ENCODE measurements around the gene SOHLH2.

Gene SOHLH2

DNA sequence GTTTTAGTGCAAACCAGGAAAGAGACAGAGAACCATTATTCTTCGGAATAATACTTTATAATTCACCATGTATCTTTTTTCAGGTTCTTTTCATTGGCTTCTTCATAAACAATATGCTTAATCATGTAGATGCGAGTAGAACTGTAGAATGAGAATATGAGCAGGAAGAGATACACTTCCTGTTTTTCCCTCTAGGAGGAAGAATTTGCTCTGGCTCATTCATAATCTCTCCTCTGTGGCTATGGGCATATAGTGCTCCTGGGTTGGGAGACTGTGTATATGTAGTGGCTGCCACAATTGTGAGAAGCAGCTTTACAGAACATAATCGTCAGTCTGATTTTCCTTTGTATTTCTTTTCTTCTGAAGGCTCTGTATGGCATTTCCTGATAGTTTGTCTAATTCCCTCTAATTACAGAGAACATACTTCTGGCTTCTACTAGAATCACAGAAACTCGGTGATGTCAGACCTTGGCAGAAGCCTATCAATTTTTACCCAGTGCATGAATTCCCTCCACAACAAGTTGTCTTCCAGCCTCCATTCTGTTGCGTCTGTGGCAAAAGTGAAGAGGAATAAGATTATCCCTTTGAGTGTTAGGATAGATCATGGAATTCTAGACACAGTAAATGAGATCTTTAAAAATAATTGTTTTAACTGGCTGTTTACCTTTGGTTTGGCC, 80.3 kb downstream of the SOHLH2 start:
- Histone ChIP-seq H3K4me3 (ENCODE audit: low read depth, low read length) (no peak overlapping the region), H3K36me3 (no peaks in the 10 kb centered on the region), H3K27me3 (no peaks in the 10 kb centered on the region; the same call in 1 of the 2 replicates), H3K4me1 (no peaks in the 10 kb centered on the region; the same call in 1 of the 2 replicates), H3K9me3 (no peaks in the 10 kb centered on the region)
- TF ChIP-seq, protein P1, sequence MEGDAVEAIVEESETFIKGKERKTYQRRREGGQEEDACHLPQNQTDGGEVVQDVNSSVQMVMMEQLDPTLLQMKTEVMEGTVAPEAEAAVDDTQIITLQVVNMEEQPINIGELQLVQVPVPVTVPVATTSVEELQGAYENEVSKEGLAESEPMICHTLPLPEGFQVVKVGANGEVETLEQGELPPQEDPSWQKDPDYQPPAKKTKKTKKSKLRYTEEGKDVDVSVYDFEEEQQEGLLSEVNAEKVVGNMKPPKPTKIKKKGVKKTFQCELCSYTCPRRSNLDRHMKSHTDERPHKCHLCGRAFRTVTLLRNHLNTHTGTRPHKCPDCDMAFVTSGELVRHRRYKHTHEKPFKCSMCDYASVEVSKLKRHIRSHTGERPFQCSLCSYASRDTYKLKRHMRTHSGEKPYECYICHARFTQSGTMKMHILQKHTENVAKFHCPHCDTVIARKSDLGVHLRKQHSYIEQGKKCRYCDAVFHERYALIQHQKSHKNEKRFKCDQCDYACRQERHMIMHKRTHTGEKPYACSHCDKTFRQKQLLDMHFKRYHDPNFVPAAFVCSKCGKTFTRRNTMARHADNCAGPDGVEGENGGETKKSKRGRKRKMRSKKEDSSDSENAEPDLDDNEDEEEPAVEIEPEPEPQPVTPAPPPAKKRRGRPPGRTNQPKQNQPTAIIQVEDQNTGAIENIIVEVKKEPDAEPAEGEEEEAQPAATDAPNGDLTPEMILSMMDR (IDR thresholded peaks at IDR 0.05; ENCODE audit: low read depth, low read length) = peak; percentile 29; the same call in 1 of the 2 replicates
- DNase-seq = no peak

DNA sequence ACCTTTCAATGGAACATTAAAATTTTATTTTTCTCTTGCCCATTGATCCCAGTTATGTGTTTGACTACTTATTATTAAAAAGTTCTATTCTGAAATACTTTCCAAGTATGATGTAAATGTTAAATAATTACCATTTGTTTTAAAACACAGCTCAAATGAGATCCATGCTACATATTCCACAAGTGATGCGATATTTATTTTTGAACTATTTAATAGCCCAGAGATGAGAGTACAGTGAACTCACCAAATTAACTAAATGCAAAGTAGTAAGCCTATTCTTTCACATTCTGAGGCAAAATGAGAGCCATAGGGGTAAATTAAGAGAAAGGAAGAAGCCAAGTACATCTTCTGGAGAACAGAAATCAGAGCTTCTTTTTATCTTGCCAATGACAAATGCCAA, 82.0 kb downstream of the SOHLH2 start:
- Histone ChIP-seq H3K4me3 (ENCODE audit: low read depth, low read length) (no peak overlapping the region), H3K9me3 (no peaks in the 10 kb centered on the region), H3K36me3 (no peaks in the 10 kb centered on the region), H3K4me1 (no peaks in the 10 kb centered on the region; the same call in 1 of the 2 replicates), H3K27me3 (no peaks in the 10 kb centered on the region; the same call in 1 of the 2 replicates)
- TF ChIP-seq, protein P1 (IDR thresholded peaks at IDR 0.05; ENCODE audit: low read depth, low read length) = no peak
- no peak for DNase-seq

DNA sequence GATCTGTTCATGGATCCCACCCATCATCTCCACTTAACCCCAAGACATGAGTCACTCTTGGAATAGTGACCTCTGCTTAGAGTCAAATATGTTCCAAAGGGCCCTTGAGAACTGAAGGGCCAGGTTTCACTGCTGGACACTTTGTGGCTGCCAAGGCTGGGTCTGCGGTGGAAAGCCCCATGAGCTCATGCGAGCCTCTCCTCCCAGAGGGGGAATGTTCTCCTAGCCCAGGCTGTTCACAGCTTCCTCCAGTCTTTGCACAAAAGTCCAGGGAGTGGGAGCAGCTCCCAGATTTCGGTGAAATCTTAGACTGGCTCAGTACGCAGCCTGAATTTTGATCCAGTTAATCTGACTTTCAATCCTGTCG, 82.4 kb downstream of the SOHLH2 start:
- Histone ChIP-seq H3K9me3 (no peaks in the 10 kb centered on the region), H3K4me3 (ENCODE audit: low read depth, low read length) (peak overlapping the region; percentile 65; the same call in 1 of the 2 replicates), H3K4me1 (no peaks in the 10 kb centered on the region; the same call in 1 of the 2 replicates), H3K27me3 (no peaks in the 10 kb centered on the region; the same call in 1 of the 2 replicates), H3K36me3 (no peaks in the 10 kb centered on the region)
- TF ChIP-seq, protein P1 (IDR thresholded peaks at IDR 0.05; ENCODE audit: low read depth, low read length) = no peak
- no peak for DNase-seq

DNA sequence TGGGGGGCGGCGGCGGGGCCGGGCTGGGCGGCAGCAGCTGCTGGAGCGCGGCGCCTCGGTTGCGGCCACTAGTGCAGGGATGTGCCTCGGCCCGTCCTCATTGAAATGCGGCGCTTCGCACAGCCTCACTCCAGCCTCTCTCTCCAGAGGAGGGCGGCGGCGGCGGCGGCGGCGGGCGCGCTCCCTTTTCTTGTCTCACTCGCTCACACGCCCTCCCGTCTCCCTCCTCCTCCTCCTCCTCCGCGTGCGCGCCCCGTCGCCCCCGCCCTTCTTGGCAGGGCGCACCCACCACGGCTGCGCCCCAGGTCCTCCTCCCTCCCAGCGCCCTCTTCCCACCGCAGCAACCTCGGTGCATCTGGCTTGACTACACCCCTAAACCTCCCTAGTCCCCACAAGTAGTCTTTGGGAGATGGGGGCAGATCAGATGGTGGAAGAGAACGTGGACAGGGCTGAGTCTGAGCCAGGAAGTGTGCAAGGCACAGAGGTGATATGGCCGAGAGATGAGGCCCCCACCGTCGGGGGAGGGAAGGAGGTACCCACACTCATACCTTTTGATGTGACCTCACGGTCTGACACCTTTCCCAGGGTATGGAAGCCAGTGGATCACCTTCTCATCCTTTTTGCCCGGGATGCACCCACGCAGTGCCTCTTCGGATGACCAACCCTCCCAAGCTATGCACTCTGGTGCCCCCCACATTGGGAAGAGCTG, 83.0 kb downstream of the SOHLH2 start, which contains the start of gene DCLK1:
TSS of gene DCLK1 (minus strand) at position 161 of the 709 bp plus-strand sequence.
- TF ChIP-seq, protein P1 (IDR thresholded peaks at IDR 0.05; ENCODE audit: low read depth, low read length) = no peak
- peak; percentile 74 for DNase-seq
- no peaks in the 10 kb centered on the region; the same call in 1 of the 2 replicates for H3K27me3 ChIP-seq
- no peaks in the 10 kb centered on the region for H3K36me3 ChIP-seq
- no peaks in the 10 kb centered on the region for H3K9me3 ChIP-seq
- no peaks in the 10 kb centered on the region; the same call in 1 of the 2 replicates for H3K4me1 ChIP-seq
- peak within 1 kb of the TSS; percentile 65 for H3K4me3 ChIP-seq (ENCODE audit: low read depth, low read length)

DNA sequence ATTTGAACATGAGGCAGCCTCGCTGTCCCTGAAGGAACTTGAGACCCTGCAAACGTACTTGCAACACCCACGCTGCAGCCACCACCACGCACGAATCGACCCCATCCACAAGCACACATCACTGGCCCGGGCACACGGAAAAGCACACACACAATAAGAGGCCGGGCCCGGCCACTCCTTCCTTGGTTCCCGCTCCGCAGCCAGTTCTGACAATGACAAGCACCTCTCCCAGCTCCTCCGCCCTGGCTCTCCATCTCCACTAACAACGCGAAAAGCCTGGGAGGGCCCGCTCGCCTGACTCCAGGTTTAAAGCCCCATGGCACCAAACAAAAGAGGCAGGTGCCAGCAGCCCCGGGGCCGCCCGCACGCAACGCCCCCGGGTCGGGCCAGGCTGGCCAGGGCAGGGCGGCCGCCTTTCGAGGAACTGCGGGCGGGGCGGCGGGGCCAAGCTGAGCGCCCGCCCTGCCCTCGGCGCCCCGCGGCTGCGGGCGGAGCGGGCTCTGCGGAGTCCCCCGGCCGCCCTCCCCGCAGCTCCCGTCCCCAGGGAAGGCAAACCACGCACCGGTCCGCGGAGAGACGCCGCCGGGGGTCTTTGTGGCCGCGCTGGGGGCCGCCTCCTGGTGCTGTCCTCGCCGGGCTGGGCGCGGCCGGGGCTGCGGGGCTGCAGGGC, 83.7 kb downstream of the SOHLH2 start:
- Histone ChIP-seq H3K36me3 (no peaks in the 10 kb centered on the region), H3K4me3 (ENCODE audit: low read depth, low read length) (peak overlapping the region; percentile 65), H3K27me3 (no peaks in the 10 kb centered on the region; the same call in 1 of the 2 replicates), H3K4me1 (no peaks in the 10 kb centered on the region; the same call in 1 of the 2 replicates), H3K9me3 (no peaks in the 10 kb centered on the region)
- TF ChIP-seq, protein P1 (IDR thresholded peaks at IDR 0.05; ENCODE audit: low read depth, low read length) = no peak
- DNase-seq = peak; percentile 39

Data from BE2C (cell line).